ENCODE measurements around the gene ATXN3.
A peak's percentile ranks its signal among the peaks of the same experiment; 100 is the strongest.

ATXN3 gene

DNA sequence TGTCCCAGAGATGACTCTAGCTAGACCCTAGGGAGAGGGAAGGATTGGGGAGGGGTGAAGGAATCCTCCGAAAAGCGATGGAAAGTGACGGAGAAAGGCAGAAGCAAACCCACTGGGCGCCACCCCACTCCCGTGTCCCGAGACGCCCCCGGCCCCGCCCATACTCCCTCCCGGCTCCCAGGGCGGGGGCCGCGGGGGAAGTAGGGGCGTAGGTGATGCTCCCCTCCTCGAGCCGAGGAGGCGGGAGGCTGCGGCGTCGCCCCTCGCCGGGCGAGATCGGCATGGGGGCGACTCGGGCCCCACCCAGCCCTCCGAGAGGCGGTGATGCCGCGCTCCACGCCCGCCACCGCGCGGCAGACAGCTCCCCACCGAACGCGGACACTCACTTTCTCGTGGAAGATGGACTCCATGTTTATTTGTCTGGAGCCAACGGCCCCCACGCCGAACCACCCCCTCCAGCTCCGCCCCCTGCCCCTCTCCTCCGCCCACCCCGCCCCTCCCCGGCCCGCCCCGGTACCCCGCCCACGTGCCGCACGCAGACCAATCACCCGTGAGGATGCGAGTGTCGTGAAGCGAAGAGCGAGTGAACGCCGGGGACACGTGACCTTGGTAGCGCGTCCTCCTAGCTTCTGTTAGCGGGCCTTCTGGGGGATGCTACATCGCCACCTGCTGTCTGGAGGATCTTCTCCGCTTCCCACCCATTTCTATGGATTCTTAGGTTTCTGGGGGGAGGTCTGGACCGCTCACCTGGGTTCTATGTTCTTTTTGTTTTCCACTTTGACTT, at the start of gene ATXN3:
ATXN3 (minus strand) TSS at position 440 of the 784 bp plus-strand sequence; CDS start at position 410, 30 bp downstream.
- TF ChIP-seq, protein P1, sequence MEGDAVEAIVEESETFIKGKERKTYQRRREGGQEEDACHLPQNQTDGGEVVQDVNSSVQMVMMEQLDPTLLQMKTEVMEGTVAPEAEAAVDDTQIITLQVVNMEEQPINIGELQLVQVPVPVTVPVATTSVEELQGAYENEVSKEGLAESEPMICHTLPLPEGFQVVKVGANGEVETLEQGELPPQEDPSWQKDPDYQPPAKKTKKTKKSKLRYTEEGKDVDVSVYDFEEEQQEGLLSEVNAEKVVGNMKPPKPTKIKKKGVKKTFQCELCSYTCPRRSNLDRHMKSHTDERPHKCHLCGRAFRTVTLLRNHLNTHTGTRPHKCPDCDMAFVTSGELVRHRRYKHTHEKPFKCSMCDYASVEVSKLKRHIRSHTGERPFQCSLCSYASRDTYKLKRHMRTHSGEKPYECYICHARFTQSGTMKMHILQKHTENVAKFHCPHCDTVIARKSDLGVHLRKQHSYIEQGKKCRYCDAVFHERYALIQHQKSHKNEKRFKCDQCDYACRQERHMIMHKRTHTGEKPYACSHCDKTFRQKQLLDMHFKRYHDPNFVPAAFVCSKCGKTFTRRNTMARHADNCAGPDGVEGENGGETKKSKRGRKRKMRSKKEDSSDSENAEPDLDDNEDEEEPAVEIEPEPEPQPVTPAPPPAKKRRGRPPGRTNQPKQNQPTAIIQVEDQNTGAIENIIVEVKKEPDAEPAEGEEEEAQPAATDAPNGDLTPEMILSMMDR (IDR thresholded peaks at IDR 0.05; ENCODE audit: low read length, missing control alignments): peak; percentile 79
- peak within 1 kb of the TSS; percentile 61 for H3K4me3 ChIP-seq (replicated peaks; ENCODE audit: low read depth, low read length)
- peak; percentile 99 for DNase-seq (ENCODE audit: low read depth)

DNA sequence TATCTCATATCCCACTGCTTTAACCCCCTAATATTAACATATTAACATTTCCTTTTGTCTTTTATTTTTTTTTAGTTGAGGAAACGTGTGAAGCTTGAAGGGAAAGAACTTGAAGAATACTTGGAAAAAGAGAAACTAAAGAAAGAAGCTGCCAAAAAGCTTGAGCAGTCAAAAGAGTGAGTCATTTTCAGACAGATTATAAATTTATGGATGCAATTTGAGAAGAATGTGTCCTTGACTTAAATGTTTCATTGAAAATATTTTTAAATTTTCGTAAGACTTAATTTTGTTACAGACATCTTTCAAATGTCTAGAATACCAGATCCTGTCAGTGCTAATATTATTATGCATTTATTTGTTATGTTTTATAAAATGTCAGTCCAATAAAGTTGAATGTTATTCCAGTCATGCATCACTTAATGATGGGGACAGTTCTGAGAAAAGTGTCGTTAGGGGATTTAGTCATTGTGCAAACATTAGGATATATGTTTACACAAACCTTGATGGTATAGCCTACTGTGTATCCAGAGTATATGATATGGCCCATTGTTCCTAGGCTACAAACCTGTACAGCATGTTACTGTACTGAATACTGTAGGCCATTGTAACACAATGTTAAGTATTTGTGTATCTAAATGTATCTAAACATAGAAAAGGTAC, 48.0 kb upstream of the ATXN3 start:
- DNase-seq (ENCODE audit: low read depth): peak; percentile 18
- TF ChIP-seq, protein P1 (IDR thresholded peaks at IDR 0.05; ENCODE audit: low read length, missing control alignments): no peak
- no peak overlapping the region for H3K4me3 ChIP-seq (replicated peaks; ENCODE audit: low read depth, low read length)

DNA sequence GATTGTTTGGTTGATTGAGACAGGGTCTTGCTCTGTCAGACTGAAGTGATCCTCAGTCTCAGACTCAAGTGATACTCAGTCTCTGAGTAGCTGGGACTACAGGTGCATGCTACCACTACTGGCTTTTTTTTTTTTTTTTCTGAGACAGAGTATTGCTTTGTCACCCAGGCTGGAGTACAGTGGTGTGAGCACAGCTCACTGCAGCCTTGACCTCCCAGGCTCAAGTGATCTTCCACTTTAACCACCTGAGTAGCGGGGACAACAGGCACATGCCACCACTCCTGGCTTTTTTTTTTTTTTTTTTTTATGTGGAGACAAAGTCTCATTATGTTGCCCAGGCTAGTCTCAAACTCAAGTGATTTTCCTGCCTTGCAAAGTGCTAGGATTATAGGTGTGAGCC, 47.2 kb upstream of the ATXN3 start:
- no peak for DNase-seq (ENCODE audit: low read depth)
- no peak overlapping the region for H3K4me3 ChIP-seq (replicated peaks; ENCODE audit: low read depth, low read length)
- TF ChIP-seq, protein P1 (IDR thresholded peaks at IDR 0.05; ENCODE audit: low read length, missing control alignments): no peak

- H3K4me3 ChIP-seq (replicated peaks; ENCODE audit: low read depth, low read length): no peak overlapping the region
- no peak for DNase-seq (ENCODE audit: low read depth)
- TF ChIP-seq, protein P1 (IDR thresholded peaks at IDR 0.05; ENCODE audit: low read length, missing control alignments): no peak
Measured at GRCh38 chr14:92144708-92145107, 38.3 kb upstream of the ATXN3 start.

DNA sequence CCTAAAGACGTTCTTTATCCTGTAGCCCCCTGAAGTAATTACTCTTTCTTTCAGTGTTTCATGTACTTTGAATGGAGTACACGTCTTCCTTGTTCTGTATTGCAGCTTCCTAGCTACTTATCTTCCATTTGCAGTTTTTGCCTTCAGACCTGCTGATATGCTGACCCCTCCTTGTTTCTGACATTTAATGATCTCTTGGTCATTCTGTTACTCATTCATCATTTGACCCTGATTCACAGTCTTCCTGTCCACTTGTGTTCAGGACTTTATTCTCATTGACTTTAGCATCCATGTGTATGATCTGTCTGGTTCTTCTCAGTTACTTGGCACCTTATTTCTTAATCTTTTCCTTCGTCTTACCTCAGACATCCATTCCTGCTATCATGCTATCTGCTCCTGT, 37.6 kb upstream of the ATXN3 start:
- TF ChIP-seq, protein P1 (IDR thresholded peaks at IDR 0.05; ENCODE audit: low read length, missing control alignments): no peak
- no peak for DNase-seq (ENCODE audit: low read depth)
- no peak overlapping the region for H3K4me3 ChIP-seq (replicated peaks; ENCODE audit: low read depth, low read length)

DNA sequence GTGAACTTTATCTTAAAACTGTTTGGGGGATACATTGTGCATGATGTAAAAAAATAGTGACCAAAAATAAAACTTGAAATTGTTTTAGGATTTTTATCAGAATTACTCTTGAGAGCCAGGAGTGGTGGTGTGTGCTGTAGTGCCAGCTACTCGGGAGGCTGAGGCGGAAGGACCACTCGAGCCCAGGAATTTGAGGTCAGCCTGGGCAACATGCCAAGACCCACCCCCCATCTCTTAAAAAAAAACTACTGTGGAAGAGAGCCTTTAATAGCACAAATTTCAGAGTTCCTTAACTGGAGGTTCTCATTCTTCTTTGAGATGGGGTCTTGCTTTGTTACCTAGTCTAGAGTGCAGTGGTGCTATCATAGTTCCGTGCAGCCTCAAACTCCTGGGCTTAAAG, 36.9 kb upstream of the ATXN3 start:
- no peak for DNase-seq (ENCODE audit: low read depth)
- H3K4me3 ChIP-seq (replicated peaks; ENCODE audit: low read depth, low read length): no peak overlapping the region
- TF ChIP-seq, protein P1 (IDR thresholded peaks at IDR 0.05; ENCODE audit: low read length, missing control alignments): no peak

Data from fibroblast of pulmonary artery (primary cell).